ENCODE measurements around the gene PFKFB2. TPM values are rescaled to one million over a fixed set of nuclear protein-coding genes. Genes with fewer than 3 reads are reported as not detected.

PFKFB2 gene
- total and polyA plus RNA-seq, 2 of the 8 experiments (the other 6 are each of a cell fraction or from before 2014, with no cell fraction given): 6.7 to 19.1 TPM

- FAIRE-seq: no peak
- no peak overlapping the region for H3K56ac ChIP-seq (replicated peaks; ENCODE audit: insufficient read length, low read depth, low read length)
- no peak overlapping the region for H3K27ac ChIP-seq (ENCODE audit: low read depth, low read length)
- H2AFZ ChIP-seq (ENCODE audit: low read length): no peak overlapping the region
- no peaks in the 10 kb centered on the region for H3K4me1 ChIP-seq (replicated peaks in 1 of 4; ENCODE audit: control insufficient read depth in 3 of 4, insufficient read depth in 4 of 4, low read length in 3 of 4)
- H4K8ac ChIP-seq (ENCODE audit: extremely low read depth, insufficient read depth, low read length): no peak overlapping the region
- H3K36me3 ChIP-seq (ENCODE audit: control insufficient read depth in 2 of 4, insufficient read depth in 4 of 4, low read length in 3 of 4): peaks cover 0 to 20% (median 10%) of the 10 kb centered on the region in 4 experiments; a peak in 7 of 8 replicates
- no peak overlapping the region for H3K9ac ChIP-seq (replicated peaks in 1 of 4; ENCODE audit: extremely low read depth in 1 of 4, low read depth in 3 of 4, low read length in 3 of 4)
- H3K23me2 ChIP-seq (ENCODE audit: low read depth, low read length): no peaks in the 10 kb centered on the region
- ChIA-PET POLR2A (ENCODE audit: partially characterized antibody) (no interaction called here), CTCF (ENCODE audit: partially characterized antibody) (interaction anchor here (0.7 to 2.9 kb wide), 10 partner anchors 10 to 426 kb away, joined by 3 to 21 read pairs (median 4); no protein-coding TSS in a partner anchor)
- H3K14ac ChIP-seq (ENCODE audit: insufficient read length): no peak overlapping the region
- H2AK5ac ChIP-seq (ENCODE audit: low read depth, low read length): no peak overlapping the region
- no peak overlapping the region for H4K5ac ChIP-seq (ENCODE audit: insufficient read length, low read depth, low read length)
- no peak overlapping the region for H2BK5ac ChIP-seq (ENCODE audit: low read depth, low read length)
- no peak overlapping the region for H3K4me3 ChIP-seq (ENCODE audit: extremely low read depth in 1 of 4, insufficient read depth in 2 of 4, low read depth in 3 of 4, low read length in 4 of 4)
- H3K79me2 ChIP-seq (ENCODE audit: control insufficient read depth in 1 of 2, insufficient read depth in 2 of 2, low read length in 2 of 2): no peaks in the 10 kb centered on the region
- H4K20me1 ChIP-seq (replicated peaks in 1 of 2; ENCODE audit: control insufficient read depth in 1 of 2, insufficient read depth in 2 of 2, low read length in 2 of 2): peaks cover 0 to 1% of the 10 kb centered on the region in 2 experiments
- H3K27me3 ChIP-seq (replicated peaks in 1 of 4; ENCODE audit: control insufficient read depth in 3 of 4, extremely low read depth in 1 of 4, insufficient read depth in 3 of 4, low read length in 3 of 4): no peaks in the 10 kb centered on the region
- no peaks in the 10 kb centered on the region for H3K9me3 ChIP-seq (ENCODE audit: insufficient read depth in 2 of 2, low read depth in 1 of 2, low read length in 1 of 2)
- H2BK15ac ChIP-seq (ENCODE audit: low read length): no peak overlapping the region
- H2BK12ac ChIP-seq (ENCODE audit: low read depth, low read length): no peak overlapping the region
- H3K4me2 ChIP-seq (ENCODE audit: insufficient read depth in 1 of 2, low read depth in 2 of 2, low read length in 2 of 2): no peak overlapping the region
- H3K18ac ChIP-seq (ENCODE audit: extremely low read depth, low read length): no peak overlapping the region
- 0 out of 2 replicates have a peak, but pooled peaks cover 2% of the 10 kb centered on the region for H3K79me1 ChIP-seq (ENCODE audit: low read depth, low read length)
- H2BK20ac ChIP-seq (ENCODE audit: low read length): no peak overlapping the region
- WGBS, 2 experiments (ENCODE audit: extremely low coverage in 1 of 2, insufficient coverage in 1 of 2, insufficient read length in 1 of 2, insufficient replicate concordance in 2 of 2, low coverage in 1 of 2, low lambda C conversion rate in 2 of 2, missing lambda C conversion rate in 1 of 2): 81% methylated on average over 4 of the region's 4 CpGs; no CpG with 5 or more reads in 1 of the 2 experiments
- H4K91ac ChIP-seq (replicated peaks; ENCODE audit: insufficient read length, low read length): no peak overlapping the region
- no peak overlapping the region for H3K23ac ChIP-seq (ENCODE audit: insufficient read length)
- no peak for DNase-seq (ENCODE audit: low read depth in 1 of 2, low spot score in 2 of 2)
- no peak overlapping the region for H3K4ac ChIP-seq (replicated peaks; ENCODE audit: insufficient read length, low read depth, low read length)
- H2BK120ac ChIP-seq (replicated peaks; ENCODE audit: low read depth, low read length): no peak overlapping the region
- TF ChIP-seq SIX5 (IDR thresholded peaks at IDR 0.05; ENCODE audit: low read depth, low read length) (no peak), EZH2 (IDR thresholded peaks at IDR 0.05; ENCODE audit: low read depth, low read length, severe bottlenecking) (no peak), GABPA (IDR thresholded peaks at IDR 0.05; ENCODE audit: borderline replicate concordance, insufficient read depth, low read length) (no peak)
These were observed 21.1 kb downstream of the PFKFB2 start for GRCh38 chr1:207073906-207074820.

All from H1 (cell line).